GM19023 (cell line): Measurements from ENCODE around the gene JAG2.

ENCODE experiments used
- ATAC-seq: cut with Tn5 transposase; IDR thresholded peaks from one replicate; pipeline ENCODE4 v1.9.1; 2021; ENCODE audit warnings: mild to moderate bottlenecking, moderate library complexity; ENCODE audit not compliant: unreplicated experiment

The JAG2 gene

GRCh38 chr14:105204206-105204930 lies 35.8 kb upstream of the JAG2 start:
- ATAC-seq, result no peak

- no peak for ATAC-seq
Observed at GRCh38 chr14:105203701-105204100, 35.1 kb upstream of the JAG2 start.

- ATAC-seq, result no peak
Observed at GRCh38 chr14:105203057-105203531, 34.5 kb upstream of the JAG2 start.

GRCh38 chr14:105201925-105202513 lies 33.4 kb upstream of the JAG2 start:
- no peak for ATAC-seq

- ATAC-seq, result no peak
Observed at GRCh38 chr14:105201156-105201924, 32.8 kb upstream of the JAG2 start.

- no peak for ATAC-seq
Observed at GRCh38 chr14:105200641-105201040, 32.1 kb upstream of the JAG2 start.

GRCh38 chr14:105200074-105200473 lies 31.5 kb upstream of the JAG2 start:
- no peak for ATAC-seq

GRCh38 chr14:105199093-105199492 lies 30.5 kb upstream of the JAG2 start:
- no peak for ATAC-seq

GRCh38 chr14:105198588-105198987 lies 30.0 kb upstream of the JAG2 start:
- ATAC-seq, result no peak

GRCh38 chr14:105197211-105197641 lies 28.6 kb upstream of the JAG2 start:
- no peak for ATAC-seq

GRCh38 chr14:105196265-105196960 lies 27.8 kb upstream of the JAG2 start:
- ATAC-seq, result no peak

- no peak for ATAC-seq
Observed at GRCh38 chr14:105195522-105196264, 27.1 kb upstream of the JAG2 start.

GRCh38 chr14:105195051-105195450 lies 26.5 kb upstream of the JAG2 start:
- ATAC-seq, result no peak

- ATAC-seq, result no peak
Observed at GRCh38 chr14:105193916-105194782, 25.6 kb upstream of the JAG2 start.

- no peak for ATAC-seq
Observed at GRCh38 chr14:105192866-105193731, 24.5 kb upstream of the JAG2 start.

GRCh38 chr14:105187935-105188524 lies 19.5 kb upstream of the JAG2 start:
- no peak for ATAC-seq

- no peak for ATAC-seq
Observed at GRCh38 chr14:105187116-105187515, 18.5 kb upstream of the JAG2 start.

GRCh38 chr14:105185973-105186372 lies 17.4 kb upstream of the JAG2 start:
- ATAC-seq, result no peak
